NCI-H1694 treated with DMSO at 0.1 percent for 48 hours (cell line): ENCODE results near the gene GPR132.

Experiments used
- DNase-seq: peaks from one replicate; lab custom pipeline; 2025; lab: John Stamatoyannopoulos, UW

GPR132 gene

GRCh38 chr14:105061428-105062047 lies 3.7 kb downstream of the GPR132 start:
- no peak for DNase-seq

- no peak for DNase-seq
Measured at GRCh38 chr14:105060751-105061427, 4.3 kb downstream of the GPR132 start.

- DNase-seq, result no peak
Measured at GRCh38 chr14:105059925-105060565, 5.2 kb downstream of the GPR132 start.

GRCh38 chr14:105059035-105059924 lies 6.0 kb downstream of the GPR132 start:
- DNase-seq, result peak; percentile 29

- DNase-seq, result no peak
Measured at GRCh38 chr14:105058521-105059034, 6.7 kb downstream of the GPR132 start.

GRCh38 chr14:105056303-105056831 lies 8.9 kb downstream of the GPR132 start:
- DNase-seq, result no peak

GRCh38 chr14:105055736-105056302 lies 9.4 kb downstream of the GPR132 start:
- DNase-seq, result no peak

- DNase-seq, result no peak
Measured at GRCh38 chr14:105055334-105055733, 9.9 kb downstream of the GPR132 start.

GRCh38 chr14:105053996-105054395 lies 11.2 kb downstream of the GPR132 start:
- DNase-seq, result no peak

- no peak for DNase-seq
Measured at GRCh38 chr14:105053421-105053820, 11.8 kb downstream of the GPR132 start.

GRCh38 chr14:105052110-105052458 lies 13.1 kb downstream of the GPR132 start:
- no peak for DNase-seq

GRCh38 chr14:105051182-105052109 lies 13.8 kb downstream of the GPR132 start:
- no peak for DNase-seq

GRCh38 chr14:105050551-105050897 lies 14.7 kb downstream of the GPR132 start:
- no peak for DNase-seq

GRCh38 chr14:105049753-105050550 lies 15.3 kb downstream of the GPR132 start:
- no peak for DNase-seq

- DNase-seq, result no peak
Measured at GRCh38 chr14:105047283-105048016, 17.8 kb downstream of the GPR132 start.

- no peak for DNase-seq
Measured at GRCh38 chr14:105046891-105047282, 18.3 kb downstream of the GPR132 start.

GRCh38 chr14:105045710-105046326 lies 19.4 kb downstream of the GPR132 start:
- DNase-seq, result peak; percentile 93

- DNase-seq, result no peak
Measured at GRCh38 chr14:105043641-105044040, 21.6 kb downstream of the GPR132 start.

- DNase-seq, result no peak
Measured at GRCh38 chr14:105042813-105043212, 22.4 kb downstream of the GPR132 start.
